ENCODE results near the gene IGFBP6.

IGFBP6 gene

GRCh38 chr12:53059434-53060063 lies 37.9 kb upstream of the IGFBP6 start:
- FAIRE-seq = no peak

GRCh38 chr12:53060064-53060720 lies 37.3 kb upstream of the IGFBP6 start:
- DNase-seq (ENCODE audit: low spot score) (no peak), FAIRE-seq (no peak)

More at GRCh38 chr12:53059434-53060063, 37.9 kb upstream of the IGFBP6 start:
- no peak for DNase-seq (ENCODE audit: low spot score)

GRCh38 chr12:53060721-53061276 lies 36.7 kb upstream of the IGFBP6 start:
- FAIRE-seq (no peak), DNase-seq (ENCODE audit: low spot score) (no peak)

- DNase-seq (ENCODE audit: low spot score) (no peak), FAIRE-seq (no peak)
These were observed 36.0 kb upstream of the IGFBP6 start for GRCh38 chr12:53061404-53062010.

GRCh38 chr12:53062011-53062961 lies 35.2 kb upstream of the IGFBP6 start:
- FAIRE-seq (no peak), DNase-seq (ENCODE audit: low spot score) (no peak)

GRCh38 chr12:53062977-53063707 lies 34.3 kb upstream of the IGFBP6 start:
- FAIRE-seq (no peak), DNase-seq (ENCODE audit: low spot score) (no peak)

GRCh38 chr12:53063708-53064612 lies 33.5 kb upstream of the IGFBP6 start:
- no peak for DNase-seq (ENCODE audit: low spot score)
- no peak for FAIRE-seq

- FAIRE-seq (no peak), DNase-seq (ENCODE audit: low spot score) (no peak)
These were observed 32.6 kb upstream of the IGFBP6 start for GRCh38 chr12:53064613-53065436.

- FAIRE-seq (no peak), DNase-seq (ENCODE audit: low spot score) (no peak)
These were observed 32.0 kb upstream of the IGFBP6 start for GRCh38 chr12:53065470-53065869.

- DNase-seq (ENCODE audit: low spot score) (peak; percentile 57), FAIRE-seq (no peak)
These were observed 31.2 kb upstream of the IGFBP6 start for GRCh38 chr12:53065975-53066931.

GRCh38 chr12:53067074-53067992 lies 30.1 kb upstream of the IGFBP6 start:
- FAIRE-seq (no peak), DNase-seq (ENCODE audit: low spot score) (no peak)

GRCh38 chr12:53067993-53068770 lies 29.3 kb upstream of the IGFBP6 start:
- FAIRE-seq = no peak
- no peak for DNase-seq (ENCODE audit: low spot score)

GRCh38 chr12:53068811-53069585 lies 28.5 kb upstream of the IGFBP6 start:
- FAIRE-seq (no peak), DNase-seq (ENCODE audit: low spot score) (no peak)

GRCh38 chr12:53069621-53070410 lies 27.7 kb upstream of the IGFBP6 start:
- no peak for DNase-seq (ENCODE audit: low spot score)
- no peak for FAIRE-seq

Measured in RCC 7860 (cell line).